Lower leg skin (tissue), 4 donors: Measurements from ENCODE around the gene STUB1. TPM values are rescaled to one million over a fixed set of nuclear protein-coding genes. Genes with fewer than 3 reads are reported as not detected.
A peak's percentile ranks its signal among the peaks of the same experiment; 100 is the strongest.
"Not testable (repeated sequence)": the region's sequence is repeated elsewhere in the genome, so short reads cannot be mapped to it uniquely, and the experiment has no call there.

ENCODE experiments used
- DNase-seq, 2 donors: peaks; one replicate each; pipeline ENCODE4 v3.0.0-alpha.2; 2019; ENCODE audit warnings: low spot score in 2 of 2
- H3K4me3 ChIP-seq: fragments of 200-600 bp; sonication (generic); 2 replicates; pipeline ENCODE4 v1.5.1; 2017; ENCODE audit warnings: mild to moderate bottlenecking, low read depth; ENCODE audit not compliant: poor library complexity, severe bottlenecking
- CTCF ChIP-seq, 3 donors: fragments of 450-650 bp; IDR thresholded peaks; one replicate each; pipeline ENCODE4 v1.5.1; 2016; ENCODE audit warnings: antibody characterized with exemption in 3 of 3, mild to moderate bottlenecking in 3 of 3, moderate library complexity in 2 of 3
- POLR2A ChIP-seq, 2 donors: fragments of 450-650 bp; IDR thresholded peaks; one replicate each; pipeline ENCODE4 v1.6.1; 2016 to 2017; ENCODE audit warnings: antibody characterized with exemption in 2 of 2, mild to moderate bottlenecking in 1 of 2, moderate library complexity in 1 of 2
- WGBS, 2 donors: methylation state at CpG; one replicate each; pipeline ENCODE4 v1.1.5; 2018; 5-methylcytosine and 5-hydroxymethylcytosine counted together
- intact Hi-C: fragments of 100-400 bp; cut with DNase I; formaldehyde crosslinking; loops from one replicate; pipeline ENCODE4 v1.15.0; 2023; ENCODE audit warnings: low total_unique reads
- total RNA-seq, 4 donors: library from RNA; depleted of rRNA; stranded (reverse); fragments of >200 nt; gene quantifications; one replicate each; pipeline ENCODE4 v1.1.0, GENCODE V29; 2016

The STUB1 gene
- total RNA-seq, 4 donors from 2014 or later, result 195 to 272 (median 198) TPM

GRCh38 chr16:709566-710499 lies 29.6 kb downstream of the STUB1 start:
- no peak for DNase-seq
- no peak overlapping the region for H3K4me3 ChIP-seq
- intact Hi-C loops, result loop anchor here (5.0 to 10.0 kb wide), 2 partner anchors 72 to 385 kb away; partner anchors contain the start of gene C1QTNF8
- TF ChIP-seq POLR2A (IDR thresholded peaks at IDR 0.05) (no peak), CTCF (IDR thresholded peaks at IDR 0.05) (no peak)
- 20 to 25% methylated on average over 28 to 29 of the region's 30 CpGs for WGBS, 2 donors

GRCh38 chr16:710500-711075 lies 30.4 kb downstream of the STUB1 start:
- TF ChIP-seq CTCF (IDR thresholded peaks at IDR 0.05) (no peak), POLR2A (IDR thresholded peaks at IDR 0.05) (no peak)

GRCh38 chr16:711084-711483 lies 30.9 kb downstream of the STUB1 start:
- TF ChIP-seq CTCF (IDR thresholded peaks at IDR 0.05) (no peak), POLR2A (IDR thresholded peaks at IDR 0.05) (no peak)
- DNase-seq, result no peak
- intact Hi-C loops, result loop anchor here (5.0 to 10.0 kb wide), 2 partner anchors 71 to 384 kb away; partner anchors contain the start of gene C1QTNF8
- H3K4me3 ChIP-seq, result no peak overlapping the region
- 55 to 61% methylated on average over 9 to 12 of the region's 12 CpGs for whole genome bisulfite sequencing, 2 donors

More at GRCh38 chr16:710500-711075, 30.4 kb downstream of the STUB1 start:
- intact Hi-C loops, result loop anchor here (5.0 to 10.0 kb wide), 2 partner anchors 72 to 384 kb away; partner anchors contain the start of gene C1QTNF8
- H3K4me3 ChIP-seq, result no peak overlapping the region
- no peak for DNase-seq
- 17 to 50% methylated on average over 7 to 14 of the region's 21 CpGs for WGBS, 2 donors

GRCh38 chr16:711548-712320 lies 31.5 kb downstream of the STUB1 start:
- TF ChIP-seq CTCF (IDR thresholded peaks at IDR 0.05) (peak in 1 of 3 donors; percentile 35), POLR2A (IDR thresholded peaks at IDR 0.05) (no peak)
- WGBS, 2 donors, result 8 to 13% methylated on average over 24 to 25 of the region's 25 CpGs
- no peak overlapping the region for H3K4me3 ChIP-seq
- intact Hi-C loops, result loop anchor here (5.0 to 10.0 kb wide), 2 partner anchors 71 to 383 kb away; partner anchors contain the start of gene C1QTNF8
- DNase-seq, result peak in 1 of 2 donors; percentile 95

- intact Hi-C loops, result loop anchor here (5.0 to 10.0 kb wide), 2 partner anchors 70 to 382 kb away; partner anchors contain the start of gene C1QTNF8
- not testable (repeated sequence) for H3K4me3 ChIP-seq, DNase-seq
- WGBS, 2 donors, result 20 to 33% methylated on average over 10 to 13 of the region's 13 CpGs
Observed at GRCh38 chr16:712740-713250, 32.6 kb downstream of the STUB1 start.
